K562 (cell line): ENCODE measurements around the gene CALU. TPM values are rescaled to one million over a fixed set of nuclear protein-coding genes. Genes with fewer than 3 reads are reported as not detected.

Experiments used
- ATAC-seq: fragments of 200-7000 bp; cut with Tn5 transposase; 3 replicates; pipeline ENCODE4 v1.9.1; 2020; ENCODE audit warnings: moderate library complexity
- BruUV-seq: library from RNA; stranded (reverse); fragments of 400-500 nt; replicated peaks from 2 replicates; lab custom pipeline; 2021; lab: Mats Ljungman, UMichigan
- CTCF ChIA-PET: fragments of 300-600 bp; formaldehyde crosslinking; extraction: SDS; loops from one replicate; lab custom pipeline; 2021; ENCODE audit warnings: low intra/inter-chr PET ratio; lab: Yijun Ruan, JAX
- POLR2A ChIA-PET: fragments of 300-600, 350-650 bp; sonication (Branson Sonifier 250); formaldehyde crosslinking; extraction: SDS; loops from one replicate; lab custom pipeline; 2021; ENCODE audit warnings: antibody characterized with exemption, inconsistent platforms; lab: Yijun Ruan, JAX
- DNase-seq, 4 experiments: peaks; one replicate each; pipeline versions ENCODE4 v3.0.0 to v3.0.0-alpha.2; 2011 to 2018; ENCODE audit warnings: low spot score in 3 of 4, mixed read lengths in 3 of 4; ENCODE audit errors: extremely low read depth in 1 of 4
- FAIRE-seq: peaks from 2 replicates; lab custom pipeline; 2011; peaks lifted over from hg19 to GRCh38; lab: Jason Lieb, UNC
- H2AFZ ChIP-seq: 2 replicates; pipeline ENCODE4 v1.6.0; 2011; ENCODE audit warnings: low read depth, low read length, control low read depth, inconsistent platforms
- H3K27ac ChIP-seq: fragments of 200-600 bp; 3 replicates; pipeline ENCODE4 v1.8.0; 2011; ENCODE audit warnings: low read depth, mild to moderate bottlenecking, control low read depth, inconsistent platforms, low read length, moderate library complexity, mixed read lengths; ENCODE audit errors: extremely low read depth
- H3K27me3 ChIP-seq, 2 experiments: fragments of 300-600 bp in 1 of 2; 2 replicates in 1 of 2; 3 replicates in 1 of 2; pipeline versions ENCODE4 v1.6.0 to v1.8.0; 2011; ENCODE audit warnings: inconsistent platforms in 2 of 2, low read length in 2 of 2, mild to moderate bottlenecking in 1 of 2, mixed read lengths in 1 of 2, moderate library complexity in 1 of 2; ENCODE audit not compliant: control insufficient read depth in 2 of 2, insufficient read depth in 2 of 2
- H3K36me3 ChIP-seq: fragments of 300-600 bp; 3 replicates; pipeline ENCODE4 v1.8.0; 2011; ENCODE audit warnings: mild to moderate bottlenecking, low read length, inconsistent platforms; ENCODE audit not compliant: control insufficient read depth, insufficient read depth
- H3K4me1 ChIP-seq, 2 experiments: fragments of 200-600 bp in 1 of 2; replicated peaks in 1 of 2; 2 replicates in 1 of 2; 3 replicates in 1 of 2; pipeline versions ENCODE4 v1.5.1 to v1.8.0; 2011; ENCODE audit warnings: inconsistent platforms in 2 of 2, low read length in 2 of 2, mild to moderate bottlenecking in 1 of 2, mixed read lengths in 1 of 2, moderate library complexity in 1 of 2; ENCODE audit not compliant: control insufficient read depth in 2 of 2, insufficient read depth in 2 of 2
- H3K4me2 ChIP-seq: 2 replicates; pipeline ENCODE4 v1.6.1; 2011; ENCODE audit warnings: low read length, control low read depth, inconsistent platforms, mixed read lengths; ENCODE audit not compliant: insufficient read depth
- H3K4me3 ChIP-seq: fragments of 200-600 bp; sonication (generic), shearing (Covaris generic); 2 replicates; pipeline ENCODE4 v1.5.1; 2016; ENCODE audit warnings: control low read depth, inconsistent platforms
- H3K79me2 ChIP-seq: fragments of 200-600 bp; 3 replicates; pipeline ENCODE4 v1.8.0; 2011; ENCODE audit warnings: low read length, inconsistent platforms; ENCODE audit not compliant: control insufficient read depth, insufficient read depth
- H3K9ac ChIP-seq, 2 experiments: 2 replicates each; pipeline versions ENCODE4 v1.6.0 to v1.6.1; 2011; ENCODE audit warnings: low read depth in 2 of 2, low read length in 2 of 2, control low read depth in 1 of 2, inconsistent platforms in 1 of 2, mild to moderate bottlenecking in 1 of 2, mixed read lengths in 1 of 2; ENCODE audit not compliant: insufficient read depth in 1 of 2
- H3K9me1 ChIP-seq: one replicate; pipeline ENCODE4 v1.6.0; 2011; ENCODE audit warnings: inconsistent platforms, mild to moderate bottlenecking, low read length, moderate library complexity; ENCODE audit not compliant: control insufficient read depth, insufficient read depth
- H3K9me3 ChIP-seq: replicated peaks from 2 replicates; pipeline ENCODE4 v1.5.1; 2011; ENCODE audit warnings: low read depth, low read length, inconsistent platforms; ENCODE audit not compliant: control insufficient read depth, insufficient read depth
- H4K20me1 ChIP-seq: replicated peaks from 2 replicates; pipeline ENCODE4 v1.6.1; 2011; ENCODE audit warnings: low read length, inconsistent platforms, mixed read lengths; ENCODE audit not compliant: control insufficient read depth, insufficient read depth
- CEBPB ChIP-seq: fragments of 450-650 bp; IDR thresholded peaks from 2 replicates; pipeline ENCODE4 v1.6.1; 2016; ENCODE audit warnings: missing genetic modification characterization, missing compliant biosample characterization
- CEBPG ChIP-seq, 3 experiments: fragments of 200-800 bp in 1 of 3; sonication (Bioruptor generic) in 1 of 3; sonication (generic) in 1 of 3; formaldehyde crosslinking in 1 of 3; IDR thresholded peaks in 2 of 3; conservative IDR thresholded peaks in 1 of 3; 2 replicates each; pipeline versions ENCODE4 v1.6.1 to v1.8.0; 2016 to 2022; ENCODE audit warnings: missing compliant biosample characterization in 2 of 3, missing genetic modification characterization in 2 of 3, mild to moderate bottlenecking in 1 of 3, missing genetic modification reagents in 1 of 3
- CHD2 ChIP-seq: IDR thresholded peaks from 2 replicates; pipeline ENCODE4 v1.6.1; 2011; ENCODE audit warnings: low read depth, low read length
- CREB3 ChIP-seq: fragments of 450-650 bp; conservative IDR thresholded peaks from 2 replicates; pipeline ENCODE4 v1.6.1; 2016; ENCODE audit warnings: missing genetic modification characterization, low read depth, mild to moderate bottlenecking, missing compliant biosample characterization, moderate library complexity
- CREB3L1 ChIP-seq: fragments of 450-650 bp; IDR thresholded peaks from 2 replicates; pipeline ENCODE4 v1.6.1; 2014; ENCODE audit warnings: low read depth, mild to moderate bottlenecking, moderate library complexity, borderline replicate concordance
- DPF2 ChIP-seq: fragments of 450-650 bp; IDR thresholded peaks from 2 replicates; pipeline ENCODE4 v1.6.1; 2016
- E2F8 ChIP-seq: fragments of 450-650 bp; IDR thresholded peaks from 2 replicates; pipeline ENCODE4 v1.7.1; 2018; ENCODE audit warnings: mild to moderate bottlenecking, low read depth; ENCODE audit not compliant: partially characterized antibody
- HEY1 ChIP-seq: fragments of 250-450 bp; sonication (Bioruptor Pico); IDR thresholded peaks from 2 replicates; pipeline ENCODE4 v1.5.0; 2020; ENCODE audit warnings: mild to moderate bottlenecking, moderate library complexity, borderline replicate concordance
- POLR3G ChIP-seq: IDR thresholded peaks from 2 replicates; pipeline ENCODE4 v1.6.1; 2011; ENCODE audit not compliant: insufficient read length, insufficient replicate concordance; ENCODE audit errors: extremely low read depth
- SMAD4 ChIP-seq: fragments of 250-450 bp; sonication (Bioruptor Pico); conservative IDR thresholded peaks from 2 replicates; pipeline ENCODE4 v1.8.0; 2021; ENCODE audit warnings: inconsistent platforms, mild to moderate bottlenecking, moderate library complexity
- SRSF9 ChIP-seq: fragments of 200-400 bp; formaldehyde crosslinking; IDR thresholded peaks from 2 replicates; pipeline ENCODE4 v1.6.1; 2017; ENCODE audit warnings: low read depth, low read length, borderline replicate concordance
- TRIM24 ChIP-seq, 2 experiments: fragments of 450-650 bp; IDR thresholded peaks; 2 replicates each; pipeline ENCODE4 v1.6.1; 2016
- ZNF644 ChIP-seq: fragments of 200-800 bp; sonication (Bioruptor generic); IDR thresholded peaks from 2 replicates; pipeline ENCODE4 v1.6.1; 2016; ENCODE audit warnings: low read depth, missing genetic modification characterization, missing compliant biosample characterization
- ZNF766 ChIP-seq: fragments of 200-800 bp; sonication (Bioruptor generic); conservative IDR thresholded peaks from 2 replicates; pipeline ENCODE4 v1.6.1; 2016; ENCODE audit warnings: missing genetic modification characterization, missing compliant biosample characterization
- WGBS: fragments of 100-300 bp; shearing (Covaris generic); methylation state at CpG from one replicate; pipeline ENCODE4 v1.1.6; 2016; ENCODE audit warnings: low coverage, mixed read lengths; ENCODE audit not compliant: insufficient coverage; ENCODE audit errors: missing lambda C conversion rate; 5-methylcytosine and 5-hydroxymethylcytosine counted together
- in situ Hi-C: fragments of 300-500 bp; cut with MboI; formaldehyde crosslinking; loops from 4 replicates; pipeline ENCODE4 v1.15.0; 2018; ENCODE audit warnings: inconsistent platforms, mixed read lengths
- intact Hi-C: fragments of 100-400 bp; cut with micrococcal nuclease; formaldehyde crosslinking; loops from 2 replicates; pipeline ENCODE4 v1.14.2; 2022
- polyA plus RNA-seq, 8 experiments: library from polyadenylated mRNA; depleted of rRNA in 4 of 8; stranded (reverse) in 5 of 8; unstranded in 3 of 8; fragments of >200 nt; fragmentation: Nextera tagmentation in 2 of 8; fragmentation: Illumina TruSeq in 1 of 8; extraction: Ambion mirVana in 2 of 8; extraction: Trizol in 1 of 8; gene quantifications; 2 replicates each; pipeline versions ENCODE4 v1.2.1 to v1.2.3, GENCODE V29; 2011 to 2014; ENCODE audit warnings: inconsistent platforms in 1 of 8, missing spikeins in 1 of 8
- total RNA-seq, 7 experiments: library from RNA; depleted of rRNA in 6 of 7; stranded (reverse); fragments of >200 nt in 6 of 7; fragmentation: Illumina TruSeq in 2 of 7; extraction: Trizol in 2 of 7; gene quantifications; 2 replicates each; pipeline versions ENCODE4 v1.2.1 to v1.2.3, GENCODE V29; 2011 to 2021; ENCODE audit warnings: low replicate concordance in 1 of 7

CALU gene
- total and polyA plus RNA-seq, 9 of the 15 experiments (the other 6 are each of a cell fraction or from before 2014, with no cell fraction given) = 166 to 286 (median 215) TPM

GRCh38 chr7:128710481-128710880 lies 28.7 kb upstream of the CALU start (continued):
- TF ChIP-seq SMAD4 (CRISPR knock-in tag) = no peak
- peak; percentile 28; the same call in 1 of the 2 replicates for TF ChIP-seq DPF2
- TF ChIP-seq TRIM24 (IDR thresholded peaks at IDR 0.05) = peak; percentile 63 to 64
- no peak for TF ChIP-seq CREB3
- no peak for TF ChIP-seq SRSF9
- no peak for TF ChIP-seq HEY1 (CRISPR knock-in tag)
- peak; percentile 43; the same call in 1 of the 2 replicates for TF ChIP-seq CEBPG (CRISPR knock-in tag; IDR thresholded peaks at IDR 0.05)
- peak; percentile 70 to 72; a peak in 3 of 4 replicates for TF ChIP-seq CEBPG (tag; conservative IDR thresholded peaks at IDR 0.05 in 1 of 2, IDR thresholded peaks at IDR 0.05 in 1 of 2)
- peak; percentile 85 for TF ChIP-seq CEBPB (tag)

- H3K4me1 ChIP-seq = no peaks in the 10 kb centered on the region; a peak in 1 of 5 replicates
- H3K9ac ChIP-seq = no peak overlapping the region
- POLR2A ChIA-PET = interaction anchor here (0.6 to 2.6 kb wide), 4 partner anchors 9 to 46 kb away, joined by 3 to 9 read pairs (median 4); partner anchors contain the start of gene CALU
- intact Hi-C loops (no loop called here), in situ Hi-C loops (no loop called here)
- H3K27ac ChIP-seq = no peak overlapping the region
- H2AFZ ChIP-seq = no peak overlapping the region
- peaks cover 3 to 23% of the 10 kb centered on the region in 2 experiments; a peak in 4 of 5 replicates for H3K27me3 ChIP-seq
- FAIRE-seq (no peak), DNase-seq (no peak), ATAC-seq (no peak)
- H3K4me2 ChIP-seq = no peak overlapping the region
- no peaks in the 10 kb centered on the region for H3K9me3 ChIP-seq
- H3K9me1 ChIP-seq = no peaks in the 10 kb centered on the region
- no peaks in the 10 kb centered on the region for H3K36me3 ChIP-seq
- no TSS peak for BruUV-seq
- no peaks in the 10 kb centered on the region for H3K79me2 ChIP-seq
- H4K20me1 ChIP-seq = no peaks in the 10 kb centered on the region
- H3K4me3 ChIP-seq = no peak overlapping the region
- CTCF ChIA-PET = no interaction called here
- 16% methylated on average over 2 of the region's 2 CpGs for WGBS
- TF ChIP-seq CHD2 (no peak), ZNF644 (no peak), CREB3L1 (no peak), E2F8 (no peak), ZNF766 (no peak), POLR3G (no peak)
These were observed 25.4 kb upstream of the CALU start for GRCh38 chr7:128713794-128714193.
